22Rv1 (cell line): ENCODE measurements around the gene TACC2.

Experiments used
- H3K27ac ChIP-seq: fragments of 450-650 bp; 2 replicates; pipeline ENCODE4 v1.5.1; 2017
- CTCF ChIP-seq: fragments of 450-650 bp; IDR thresholded peaks from 2 replicates; pipeline ENCODE4 v1.5.1; 2017; ENCODE audit warnings: mild to moderate bottlenecking
- ZFX ChIP-seq: fragments of 450-650 bp; IDR thresholded peaks from 2 replicates; pipeline ENCODE4 v1.6.1; 2017; ENCODE audit warnings: antibody characterized with exemption, borderline replicate concordance

The TACC2 gene

GRCh38 chr10:122285506-122286444, 296.8 kb downstream of the TACC2 start:
- no peak overlapping the region for H3K27ac ChIP-seq
- TF ChIP-seq CTCF = no peak
- no peak for TF ChIP-seq ZFX

GRCh38 chr10:122286867-122287266, 297.9 kb downstream of the TACC2 start:
- TF ChIP-seq CTCF (no peak), ZFX (no peak)
- no peak overlapping the region for H3K27ac ChIP-seq

GRCh38 chr10:122287570-122287969, 298.6 kb downstream of the TACC2 start:
- no peak for TF ChIP-seq CTCF
- TF ChIP-seq ZFX = no peak
- H3K27ac ChIP-seq = no peak overlapping the region

- TF ChIP-seq CTCF (no peak), ZFX (no peak)
- H3K27ac ChIP-seq = no peak overlapping the region
Measured at GRCh38 chr10:122288262-122288661, 299.3 kb downstream of the TACC2 start.

- H3K27ac ChIP-seq = no peak overlapping the region
- no peak for TF ChIP-seq ZFX
- TF ChIP-seq CTCF = no peak
Measured at GRCh38 chr10:122288917-122289316, 300.0 kb downstream of the TACC2 start.

- H3K27ac ChIP-seq = no peak overlapping the region
- TF ChIP-seq CTCF (no peak), ZFX (no peak)
Measured at GRCh38 chr10:122290334-122290733, 301.4 kb downstream of the TACC2 start.

- no peak overlapping the region for H3K27ac ChIP-seq
- TF ChIP-seq ZFX = no peak
- no peak for TF ChIP-seq CTCF
Measured at GRCh38 chr10:122290833-122291532, 302.0 kb downstream of the TACC2 start.
